ENCODE data around the gene DYNLT2B. TPM values are rescaled to one million over a fixed set of nuclear protein-coding genes. Genes with fewer than 3 reads are reported as not detected.
"Not testable (repeated sequence)": the region's sequence is repeated elsewhere in the genome, so short reads cannot be mapped to it uniquely, and the experiment has no call there.

Gene DYNLT2B
- total and polyA plus RNA-seq, 9 donors, result 8.3 to 13.6 (median 10.8) TPM

DNA sequence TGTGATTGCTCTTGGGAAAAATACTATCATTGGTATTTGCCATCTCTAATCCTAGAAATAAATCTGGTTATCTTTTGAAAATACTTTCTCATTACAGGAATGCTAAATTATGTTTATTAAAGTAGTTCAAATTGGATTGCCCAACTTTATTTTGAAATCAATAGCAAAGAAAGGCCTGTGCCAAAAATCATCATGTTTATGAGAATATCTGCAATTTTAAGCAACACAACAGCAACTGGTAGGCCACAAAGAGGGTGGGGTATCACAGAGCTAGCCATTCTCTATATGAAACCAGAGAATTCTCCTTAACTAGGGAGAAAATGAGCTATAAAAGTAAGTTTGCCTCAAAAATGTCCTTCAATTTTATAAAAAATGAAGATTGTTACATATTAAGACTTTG, 32.0 kb upstream of the DYNLT2B start:
- Histone ChIP-seq H3K36me3 (ENCODE audit: control insufficient read depth, insufficient read depth, low read length) (peaks cover 17% of the 10 kb centered on the region), H3K27ac (ENCODE audit: low read length) (no peak overlapping the region), H3K27me3 (ENCODE audit: control insufficient read depth, insufficient read depth, low read length) (no peaks in the 10 kb centered on the region), H3K4me3 (ENCODE audit: low read length) (no peak overlapping the region), H3K9me3 (replicated peaks; ENCODE audit: control insufficient read depth, low read depth, low read length) (no peaks in the 10 kb centered on the region), H3K4me1 (ENCODE audit: control insufficient read depth, insufficient read depth, low read length) (no peaks in the 10 kb centered on the region)
- DNase-seq, result no peak

DNA sequence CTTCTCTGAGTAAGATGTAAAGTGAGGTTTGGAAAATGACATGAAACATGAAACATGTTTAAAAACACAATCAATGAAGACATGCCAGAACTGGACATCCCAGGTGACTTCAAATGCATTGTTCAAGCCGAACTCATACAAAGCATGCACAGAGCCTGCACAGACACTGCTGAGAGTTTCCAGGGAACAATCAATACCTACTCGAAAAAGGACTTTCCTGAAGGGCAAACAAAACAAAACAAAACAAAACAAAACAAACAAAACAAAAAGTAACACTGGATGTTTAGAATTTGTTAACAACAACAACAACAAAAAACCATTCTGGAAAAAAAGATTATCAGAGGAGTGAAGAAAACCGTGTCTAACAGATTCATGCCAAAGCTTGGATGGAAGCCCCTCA, 30.7 kb upstream of the DYNLT2B start:
- Histone ChIP-seq H3K4me1 (ENCODE audit: control insufficient read depth, insufficient read depth, low read length) (no peaks in the 10 kb centered on the region), H3K27me3 (ENCODE audit: control insufficient read depth, insufficient read depth, low read length) (no peaks in the 10 kb centered on the region), H3K4me3 (ENCODE audit: low read length) (no peak overlapping the region), H3K36me3 (ENCODE audit: control insufficient read depth, insufficient read depth, low read length) (peaks cover 12% of the 10 kb centered on the region), H3K27ac (ENCODE audit: low read length) (no peak overlapping the region), H3K9me3 (replicated peaks; ENCODE audit: control insufficient read depth, low read depth, low read length) (no peaks in the 10 kb centered on the region)
- no peak for DNase-seq
- 38% methylated on average over 1 of the region's 3 CpGs for WGBS (ENCODE audit: insufficient coverage)

- no peak for DNase-seq
- Histone ChIP-seq H3K4me3 (ENCODE audit: low read length) (no peak overlapping the region), H3K36me3 (ENCODE audit: control insufficient read depth, insufficient read depth, low read length) (peaks cover 9% of the 10 kb centered on the region), H3K27me3 (ENCODE audit: control insufficient read depth, insufficient read depth, low read length) (no peaks in the 10 kb centered on the region), H3K27ac (ENCODE audit: low read length) (no peak overlapping the region), H3K9me3 (replicated peaks; ENCODE audit: control insufficient read depth, low read depth, low read length) (no peaks in the 10 kb centered on the region), H3K4me1 (ENCODE audit: control insufficient read depth, insufficient read depth, low read length) (no peaks in the 10 kb centered on the region)
- WGBS (ENCODE audit: insufficient coverage), result 41% methylated on average over 3 of the region's 4 CpGs
Measured at GRCh38 chr3:196344663-196345062, 26.6 kb upstream of the DYNLT2B start.

DNA sequence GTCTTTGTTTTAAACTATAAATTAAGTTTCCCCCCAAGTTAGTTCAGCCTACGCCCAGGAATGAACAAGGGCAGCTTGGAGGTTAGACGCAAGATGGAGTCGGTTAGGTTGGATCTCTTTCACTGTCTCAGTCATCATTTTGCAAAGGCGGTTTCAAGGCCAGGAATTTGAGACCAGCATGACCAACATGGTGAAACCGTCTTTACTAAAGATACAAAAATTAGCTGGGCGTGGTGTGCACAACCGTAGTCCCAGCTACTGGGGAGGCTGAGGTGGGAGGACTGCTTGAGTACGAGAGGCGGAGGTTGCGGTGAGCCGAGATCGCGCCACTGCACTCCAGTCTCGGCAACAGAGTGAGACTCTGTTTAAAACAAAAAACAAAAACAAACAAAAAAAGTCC, 25.9 kb upstream of the DYNLT2B start:
- not testable (repeated sequence) for H3K27me3 ChIP-seq (ENCODE audit: control insufficient read depth, insufficient read depth, low read length); H3K4me3 ChIP-seq (ENCODE audit: low read length); H3K36me3 ChIP-seq (ENCODE audit: control insufficient read depth, insufficient read depth, low read length); DNase-seq; H3K9me3 ChIP-seq (replicated peaks; ENCODE audit: control insufficient read depth, low read depth, low read length); H3K4me1 ChIP-seq (ENCODE audit: control insufficient read depth, insufficient read depth, low read length); H3K27ac ChIP-seq (ENCODE audit: low read length)
- WGBS (ENCODE audit: insufficient coverage), result 82% methylated on average over 2 of the region's 14 CpGs

- DNase-seq, result no peak
- Histone ChIP-seq H3K27ac (ENCODE audit: low read length) (no peak overlapping the region), H3K4me1 (ENCODE audit: control insufficient read depth, insufficient read depth, low read length) (no peaks in the 10 kb centered on the region), H3K4me3 (ENCODE audit: low read length) (no peak overlapping the region), H3K36me3 (ENCODE audit: control insufficient read depth, insufficient read depth, low read length) (no peaks in the 10 kb centered on the region), H3K27me3 (ENCODE audit: control insufficient read depth, insufficient read depth, low read length) (peaks cover 2% of the 10 kb centered on the region), H3K9me3 (replicated peaks; ENCODE audit: control insufficient read depth, low read depth, low read length) (no peaks in the 10 kb centered on the region)
- WGBS (ENCODE audit: insufficient coverage), result 96% methylated on average over 3 of the region's 7 CpGs
Measured at GRCh38 chr3:196341137-196341536, 23.1 kb upstream of the DYNLT2B start.

GRCh38 chr3:196340466-196340865, 22.4 kb upstream of the DYNLT2B start:
- no peaks in the 10 kb centered on the region for H3K4me1 ChIP-seq (ENCODE audit: control insufficient read depth, insufficient read depth, low read length)
- peaks cover 2% of the 10 kb centered on the region for H3K27me3 ChIP-seq (ENCODE audit: control insufficient read depth, insufficient read depth, low read length)
- no peaks in the 10 kb centered on the region for H3K36me3 ChIP-seq (ENCODE audit: control insufficient read depth, insufficient read depth, low read length)
- H3K4me3 ChIP-seq (ENCODE audit: low read length), result no peak overlapping the region
- WGBS (ENCODE audit: insufficient coverage), result no CpG with 5 or more reads among the region's 2 CpGs
- H3K27ac ChIP-seq (ENCODE audit: low read length), result no peak overlapping the region
- DNase-seq, result no peak
- H3K9me3 ChIP-seq (replicated peaks; ENCODE audit: control insufficient read depth, low read depth, low read length), result no peaks in the 10 kb centered on the region

- no peak for DNase-seq
- H3K4me3 ChIP-seq (ENCODE audit: low read length), result no peak overlapping the region
- WGBS (ENCODE audit: insufficient coverage), result 91% methylated on average over 9 of the region's 21 CpGs
- H3K9me3 ChIP-seq (replicated peaks; ENCODE audit: control insufficient read depth, low read depth, low read length), result no peaks in the 10 kb centered on the region
- H3K4me1 ChIP-seq (ENCODE audit: control insufficient read depth, insufficient read depth, low read length), result no peaks in the 10 kb centered on the region
- peaks cover 2% of the 10 kb centered on the region for H3K27me3 ChIP-seq (ENCODE audit: control insufficient read depth, insufficient read depth, low read length)
- H3K36me3 ChIP-seq (ENCODE audit: control insufficient read depth, insufficient read depth, low read length), result no peaks in the 10 kb centered on the region
- H3K27ac ChIP-seq (ENCODE audit: low read length), result no peak overlapping the region
Measured at GRCh38 chr3:196339493-196340254, 21.6 kb upstream of the DYNLT2B start.

- no peak for DNase-seq
- WGBS (ENCODE audit: insufficient coverage), result 60% methylated on average over 2 of the region's 6 CpGs
- H3K4me3 ChIP-seq (ENCODE audit: low read length), result no peak overlapping the region
- no peaks in the 10 kb centered on the region for H3K9me3 ChIP-seq (replicated peaks; ENCODE audit: control insufficient read depth, low read depth, low read length)
- H3K4me1 ChIP-seq (ENCODE audit: control insufficient read depth, insufficient read depth, low read length), result no peaks in the 10 kb centered on the region
- H3K36me3 ChIP-seq (ENCODE audit: control insufficient read depth, insufficient read depth, low read length), result no peaks in the 10 kb centered on the region
- no peak overlapping the region for H3K27ac ChIP-seq (ENCODE audit: low read length)
- peaks cover 2% of the 10 kb centered on the region for H3K27me3 ChIP-seq (ENCODE audit: control insufficient read depth, insufficient read depth, low read length)
Measured at GRCh38 chr3:196339044-196339443, 21.0 kb upstream of the DYNLT2B start.

DNA sequence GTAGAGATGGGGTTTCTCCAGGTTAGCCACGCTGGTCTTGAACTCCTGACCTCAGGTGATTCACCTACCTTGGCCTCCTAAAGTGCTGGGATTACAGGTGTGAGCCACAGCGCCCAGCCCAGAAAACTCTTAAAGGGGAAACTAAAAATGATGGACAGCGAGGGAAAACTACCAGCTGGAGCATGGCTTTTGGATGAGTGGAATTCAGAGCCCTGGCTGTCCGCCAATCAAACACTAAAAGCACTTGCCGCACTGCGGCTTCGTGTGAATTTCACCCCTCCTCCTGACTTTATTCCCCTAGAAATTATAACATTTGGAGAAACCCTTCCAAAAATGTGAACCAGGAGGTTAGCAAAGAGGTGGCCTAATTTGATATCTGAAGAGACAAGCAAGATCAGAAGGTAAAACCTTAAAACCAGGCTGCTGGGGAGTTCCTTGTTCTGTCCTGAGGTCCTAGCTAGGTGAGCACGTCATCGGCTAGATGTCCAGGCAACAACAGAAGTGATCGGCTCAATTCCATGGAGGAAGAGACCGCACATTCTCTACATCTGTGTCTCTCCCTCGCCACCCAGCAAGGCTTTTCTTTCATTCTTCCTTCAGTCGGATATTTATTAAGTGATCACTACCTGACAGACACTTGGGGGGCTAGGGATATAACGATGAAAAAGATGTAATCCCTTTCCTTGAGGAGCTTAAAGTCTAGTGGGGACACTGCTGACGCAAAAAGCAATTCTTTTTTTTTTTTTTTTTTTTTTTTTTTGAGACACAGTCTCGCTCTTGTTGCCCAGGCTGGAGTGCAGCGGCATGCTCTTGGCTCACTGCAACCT, 18.5 kb upstream of the DYNLT2B start:
- Histone ChIP-seq H3K9me3 (replicated peaks; ENCODE audit: control insufficient read depth, low read depth, low read length) (no peaks in the 10 kb centered on the region), H3K27me3 (ENCODE audit: control insufficient read depth, insufficient read depth, low read length) (peaks cover 2% of the 10 kb centered on the region), H3K4me3 (ENCODE audit: low read length) (no peak overlapping the region), H3K36me3 (ENCODE audit: control insufficient read depth, insufficient read depth, low read length) (no peaks in the 10 kb centered on the region), H3K27ac (ENCODE audit: low read length) (no peak overlapping the region), H3K4me1 (ENCODE audit: control insufficient read depth, insufficient read depth, low read length) (no peaks in the 10 kb centered on the region)
- no peak for DNase-seq
- WGBS (ENCODE audit: insufficient coverage), result 89% methylated on average over 3 of the region's 17 CpGs

GRCh38 chr3:196335503-196335948, 17.5 kb upstream of the DYNLT2B start:
- Histone ChIP-seq H3K4me1 (ENCODE audit: control insufficient read depth, insufficient read depth, low read length) (no peaks in the 10 kb centered on the region), H3K27ac (ENCODE audit: low read length) (no peak overlapping the region), H3K9me3 (replicated peaks; ENCODE audit: control insufficient read depth, low read depth, low read length) (no peaks in the 10 kb centered on the region), H3K27me3 (ENCODE audit: control insufficient read depth, insufficient read depth, low read length) (peaks cover 2% of the 10 kb centered on the region), H3K4me3 (ENCODE audit: low read length) (no peak overlapping the region), H3K36me3 (ENCODE audit: control insufficient read depth, insufficient read depth, low read length) (no peaks in the 10 kb centered on the region)
- WGBS (ENCODE audit: insufficient coverage), result 49% methylated on average over 3 of the region's 12 CpGs
- no peak for DNase-seq

All from muscle of leg (tissue), 11 donors.